ENCODE results near the gene GALNT3.

DNA sequence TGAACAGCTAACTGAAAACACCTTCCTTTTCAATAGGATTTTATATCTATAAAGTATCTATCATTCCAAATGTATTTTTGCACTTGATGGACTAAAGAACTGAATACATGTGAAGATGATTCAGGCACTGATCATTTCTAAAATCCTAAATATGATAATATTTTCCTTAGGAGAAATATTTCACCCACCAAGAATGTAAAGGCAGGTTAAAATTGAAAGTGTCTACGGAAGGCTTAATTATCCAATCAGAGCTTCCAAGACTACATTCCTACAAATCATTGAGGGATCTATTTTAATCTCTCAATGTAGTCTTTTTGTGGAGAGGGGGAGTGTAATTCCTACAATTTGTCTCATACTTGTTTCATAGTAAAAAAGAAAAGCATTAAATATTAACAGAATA, 3.6 kb downstream of the GALNT3 start:
- no peak for TF ChIP-seq CTCF (IDR thresholded peaks at IDR 0.05)
- no peak for TF ChIP-seq EZH2 (IDR thresholded peaks at IDR 0.05; ENCODE audit: borderline replicate concordance, insufficient read depth, low read depth, low read length, poor library complexity, severe bottlenecking)

Data from B cell (primary cell).